HAP-1 (cell line): ENCODE results near the gene EXOC3L2.

Experiments used
- DNase-seq, 2 experiments: peaks; one replicate each; pipeline ENCODE4 v3.0.0-alpha.2; 2016 to 2020; ENCODE audit warnings: low spot score in 2 of 2
- H3K27me3 ChIP-seq: fragments of 250-450 bp; sonication (Bioruptor Pico); 2 replicates; pipeline ENCODE4 v1.5.1; 2020; ENCODE audit warnings: low read depth, mild to moderate bottlenecking, moderate library complexity
- H3K36me3 ChIP-seq: fragments of 250-450 bp; sonication (Bioruptor Pico); replicated peaks from 2 replicates; pipeline ENCODE4 v1.5.1; 2020; ENCODE audit warnings: mild to moderate bottlenecking
- H3K4me1 ChIP-seq: fragments of 250-450 bp; sonication (Bioruptor Pico); 2 replicates; pipeline ENCODE4 v1.5.1; 2020; ENCODE audit warnings: mild to moderate bottlenecking
- H3K4me3 ChIP-seq: fragments of 250-450 bp; sonication (Bioruptor Pico); 2 replicates; pipeline ENCODE4 v1.5.1; 2020; ENCODE audit warnings: mild to moderate bottlenecking, moderate library complexity
- H3K9me3 ChIP-seq: fragments of 250-450 bp; sonication (Bioruptor Pico); 2 replicates; pipeline ENCODE4 v1.5.1; 2020; ENCODE audit warnings: mild to moderate bottlenecking, moderate library complexity
- in situ Hi-C: fragments of 300-500 bp; cut with MboI; formaldehyde crosslinking; loops from 3 replicates; pipeline ENCODE4 v1.14.3; 2020; ENCODE audit warnings: low sequenced_read_pairs, inconsistent platforms, mixed read lengths

The EXOC3L2 gene

GRCh38 chr19:45223879-45224278, 21.3 kb downstream of the EXOC3L2 start:
- in situ Hi-C loops = no loop called here

GRCh38 chr19:45222724-45223123, 22.5 kb downstream of the EXOC3L2 start:
- Histone ChIP-seq H3K36me3 (no peaks in the 10 kb centered on the region), H3K27me3 (no peaks in the 10 kb centered on the region), H3K4me3 (no peak overlapping the region), H3K9me3 (no peaks in the 10 kb centered on the region), H3K4me1 (no peaks in the 10 kb centered on the region)
- in situ Hi-C loops = no loop called here
- DNase-seq = no peak

More at GRCh38 chr19:45223879-45224278, 21.3 kb downstream of the EXOC3L2 start:
- Histone ChIP-seq H3K27me3 (no peaks in the 10 kb centered on the region), H3K4me3 (no peak overlapping the region), H3K9me3 (no peaks in the 10 kb centered on the region), H3K4me1 (no peaks in the 10 kb centered on the region), H3K36me3 (no peaks in the 10 kb centered on the region)
- no peak for DNase-seq

- H3K36me3 ChIP-seq = no peaks in the 10 kb centered on the region
- no peaks in the 10 kb centered on the region for H3K9me3 ChIP-seq
- H3K4me3 ChIP-seq = no peak overlapping the region
- peaks cover 14% of the 10 kb centered on the region for H3K4me1 ChIP-seq
- in situ Hi-C loops = no loop called here
- H3K27me3 ChIP-seq = no peaks in the 10 kb centered on the region
- DNase-seq = no peak
These were observed 26.1 kb downstream of the EXOC3L2 start for GRCh38 chr19:45218911-45219743.

GRCh38 chr19:45218426-45218825, 26.8 kb downstream of the EXOC3L2 start:
- Histone ChIP-seq H3K36me3 (no peaks in the 10 kb centered on the region), H3K4me3 (no peak overlapping the region), H3K27me3 (no peaks in the 10 kb centered on the region), H3K4me1 (peaks cover 14% of the 10 kb centered on the region), H3K9me3 (no peaks in the 10 kb centered on the region)
- in situ Hi-C loops = no loop called here
- no peak for DNase-seq

GRCh38 chr19:45217957-45218334, 27.3 kb downstream of the EXOC3L2 start:
- H3K9me3 ChIP-seq = no peaks in the 10 kb centered on the region
- no peaks in the 10 kb centered on the region for H3K27me3 ChIP-seq
- peaks cover 14% of the 10 kb centered on the region for H3K4me1 ChIP-seq
- DNase-seq = no peak
- no peak overlapping the region for H3K4me3 ChIP-seq
- in situ Hi-C loops = no loop called here
- no peaks in the 10 kb centered on the region for H3K36me3 ChIP-seq

GRCh38 chr19:45217193-45217956, 27.8 kb downstream of the EXOC3L2 start:
- Histone ChIP-seq H3K36me3 (no peaks in the 10 kb centered on the region), H3K27me3 (no peaks in the 10 kb centered on the region), H3K9me3 (no peaks in the 10 kb centered on the region), H3K4me1 (peaks cover 14% of the 10 kb centered on the region), H3K4me3 (no peak overlapping the region)
- DNase-seq = peak in 1 of 2 experiments; percentile 6
- in situ Hi-C loops = no loop called here

GRCh38 chr19:45216667-45217066, 28.5 kb downstream of the EXOC3L2 start:
- H3K4me3 ChIP-seq = no peak overlapping the region
- no peaks in the 10 kb centered on the region for H3K27me3 ChIP-seq
- H3K36me3 ChIP-seq = no peaks in the 10 kb centered on the region
- peak; percentile 29 to 36 for DNase-seq
- no peaks in the 10 kb centered on the region for H3K9me3 ChIP-seq
- peaks cover 14% of the 10 kb centered on the region for H3K4me1 ChIP-seq
- in situ Hi-C loops = no loop called here

- no peaks in the 10 kb centered on the region for H3K27me3 ChIP-seq
- peaks cover 14% of the 10 kb centered on the region for H3K4me1 ChIP-seq
- no peaks in the 10 kb centered on the region for H3K9me3 ChIP-seq
- no peak for DNase-seq
- no peaks in the 10 kb centered on the region for H3K36me3 ChIP-seq
- H3K4me3 ChIP-seq = no peak overlapping the region
- in situ Hi-C loops = no loop called here
These were observed 29.6 kb downstream of the EXOC3L2 start for GRCh38 chr19:45215391-45216191.

GRCh38 chr19:45213031-45213430, 32.2 kb downstream of the EXOC3L2 start:
- in situ Hi-C loops = no loop called here
- Histone ChIP-seq H3K36me3 (no peaks in the 10 kb centered on the region), H3K27me3 (no peaks in the 10 kb centered on the region), H3K9me3 (no peaks in the 10 kb centered on the region), H3K4me1 (peaks cover 14% of the 10 kb centered on the region), H3K4me3 (no peak overlapping the region)
- no peak for DNase-seq

GRCh38 chr19:45211751-45212381, 33.3 kb downstream of the EXOC3L2 start:
- Histone ChIP-seq H3K9me3 (no peaks in the 10 kb centered on the region), H3K4me1 (peaks cover 10% of the 10 kb centered on the region), H3K36me3 (no peaks in the 10 kb centered on the region), H3K27me3 (no peaks in the 10 kb centered on the region), H3K4me3 (no peak overlapping the region)
- in situ Hi-C loops = no loop called here
- no peak for DNase-seq

- Histone ChIP-seq H3K4me3 (no peak overlapping the region), H3K27me3 (no peaks in the 10 kb centered on the region), H3K9me3 (no peaks in the 10 kb centered on the region), H3K4me1 (no peaks in the 10 kb centered on the region; the same call in 1 of the 2 replicates), H3K36me3 (no peaks in the 10 kb centered on the region)
- no peak for DNase-seq
- in situ Hi-C loops = no loop called here
These were observed 38.9 kb downstream of the EXOC3L2 start for GRCh38 chr19:45206328-45206727.

- Histone ChIP-seq H3K4me3 (no peak overlapping the region), H3K36me3 (no peaks in the 10 kb centered on the region), H3K9me3 (no peaks in the 10 kb centered on the region), H3K4me1 (no peaks in the 10 kb centered on the region; the same call in 1 of the 2 replicates), H3K27me3 (no peaks in the 10 kb centered on the region)
- DNase-seq = no peak
- in situ Hi-C loops = no loop called here
These were observed 39.4 kb downstream of the EXOC3L2 start for GRCh38 chr19:45205810-45206209.

- DNase-seq = no peak
- Histone ChIP-seq H3K36me3 (no peaks in the 10 kb centered on the region), H3K9me3 (no peaks in the 10 kb centered on the region), H3K4me1 (no peaks in the 10 kb centered on the region), H3K4me3 (no peak overlapping the region), H3K27me3 (no peaks in the 10 kb centered on the region)
- in situ Hi-C loops = no loop called here
These were observed 42.6 kb downstream of the EXOC3L2 start for GRCh38 chr19:45202637-45203036.
